NCI-H2227 (cell line): ENCODE results near the gene ZNHIT3.

Experiments used
- DNase-seq: peaks from one replicate; lab custom pipeline; 2025; ENCODE audit not compliant: unreplicated experiment; lab: John Stamatoyannopoulos, UW

Gene ZNHIT3

DNA sequence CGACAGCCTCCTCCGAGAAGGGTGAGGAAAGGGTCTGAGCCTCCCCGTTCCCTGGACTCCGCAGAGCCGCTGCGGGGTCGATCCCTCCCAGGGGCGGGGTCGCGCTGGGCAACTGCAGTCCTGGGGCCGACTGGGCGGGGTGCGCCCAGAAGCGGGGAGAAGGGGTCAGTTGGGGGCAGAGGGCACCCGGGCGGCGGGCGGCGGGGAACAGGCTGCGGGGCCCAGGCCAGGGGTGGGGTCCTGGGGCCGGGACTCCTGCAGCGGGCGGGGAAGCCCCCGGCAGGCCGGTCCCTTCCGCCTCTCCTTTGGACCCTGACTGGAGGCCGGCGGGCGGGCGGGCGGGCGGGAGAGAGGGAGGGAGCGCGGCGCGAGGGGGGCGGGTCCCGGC lies 58.6 kb downstream of the ZNHIT3 start:
- DNase-seq: no peak
